Lower leg skin (tissue), 3 donors: ENCODE measurements around the gene ENTR1.

Experiments used
- CTCF ChIP-seq, 3 donors: fragments of 450-650 bp; IDR thresholded peaks; one replicate each; pipeline ENCODE4 v1.5.1; 2016; ENCODE audit warnings: antibody characterized with exemption in 3 of 3, mild to moderate bottlenecking in 3 of 3, moderate library complexity in 2 of 3
- POLR2A ChIP-seq, 2 donors: fragments of 450-650 bp; IDR thresholded peaks; one replicate each; pipeline ENCODE4 v1.6.1; 2016 to 2017; ENCODE audit warnings: antibody characterized with exemption in 2 of 2, mild to moderate bottlenecking in 1 of 2, moderate library complexity in 1 of 2

DNA sequence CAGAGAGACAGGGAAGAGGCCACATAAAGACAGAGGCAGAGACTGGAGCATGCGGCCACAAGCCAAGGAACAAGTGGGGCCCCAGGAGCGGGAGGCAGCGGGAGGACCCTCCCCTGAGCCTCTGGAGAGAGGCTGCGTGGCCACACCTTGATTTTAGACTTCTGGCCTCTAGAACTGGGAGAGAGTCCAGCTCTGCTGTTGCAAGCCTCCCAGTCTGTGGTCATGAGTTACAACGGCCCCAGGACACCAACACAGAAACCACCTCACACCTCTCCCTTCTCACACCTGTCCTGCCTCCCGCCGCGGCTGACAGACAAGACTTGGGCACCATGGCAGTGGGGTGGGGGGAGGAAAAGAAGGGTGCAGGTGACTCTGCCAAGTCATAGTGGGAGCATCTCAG lies 27.0 kb upstream of the ENTR1 start:
- TF ChIP-seq CTCF (IDR thresholded peaks at IDR 0.05) (no peak), POLR2A (IDR thresholded peaks at IDR 0.05) (no peak)
